Activated CD4-positive, alpha-beta memory T cell treated with anti-CD3 and anti-CD28 coated beads for 36 hours (primary cell): ENCODE results near the gene WDR33. TPM values are rescaled to one million over a fixed set of nuclear protein-coding genes. Genes with fewer than 3 reads are reported as not detected.
A peak's percentile ranks its signal among the peaks of the same experiment; 100 is the strongest.

ENCODE experiments used
- CTCF ChIA-PET: fragments of 350-600 bp; sonication (Branson Sonifier 250); formaldehyde crosslinking; loops from one replicate; lab custom pipeline; 2021; ENCODE audit warnings: antibody characterized with exemption, inconsistent platforms; lab: Charles Lee
- POLR2A ChIA-PET: fragments of 350-600 bp; sonication (Branson Sonifier 250); formaldehyde crosslinking; loops from one replicate; lab custom pipeline; 2021; ENCODE audit warnings: antibody characterized with exemption; lab: Charles Lee
- DNase-seq: peaks from one replicate; pipeline ENCODE4 v3.0.0-alpha.2; 2020
- H3K27ac Mint-ChIP-seq: one replicate; pipeline ENCODE4 v1.8.0; 2021; ENCODE audit warnings: mixed read lengths
- H3K27me3 Mint-ChIP-seq: one replicate; pipeline ENCODE4 v1.8.0; 2021; ENCODE audit warnings: mixed read lengths
- H3K36me3 Mint-ChIP-seq: one replicate; pipeline ENCODE4 v1.8.0; 2021; ENCODE audit warnings: mixed read lengths
- H3K4me1 Mint-ChIP-seq: one replicate; pipeline ENCODE4 v1.8.0; 2021; ENCODE audit warnings: low read depth, mixed read lengths
- H3K4me3 Mint-ChIP-seq: one replicate; pipeline ENCODE4 v1.8.0; 2021; ENCODE audit warnings: mild to moderate bottlenecking, mixed read lengths
- H3K9me3 Mint-ChIP-seq: one replicate; pipeline ENCODE4 v1.8.0; 2021; ENCODE audit warnings: mixed read lengths
- intact Hi-C: fragments of 100-400 bp; cut with micrococcal nuclease; formaldehyde crosslinking; loops from one replicate; pipeline ENCODE4 v1.15.1; 2023
- total RNA-seq, 2 experiments: library from RNA; stranded (reverse); gene quantifications; one replicate each; pipeline ENCODE4 v1.2.3, GENCODE V29; 2021

The WDR33 gene
- total RNA-seq, 2 experiments from 2014 or later = 62.9 to 64.7 TPM

DNA sequence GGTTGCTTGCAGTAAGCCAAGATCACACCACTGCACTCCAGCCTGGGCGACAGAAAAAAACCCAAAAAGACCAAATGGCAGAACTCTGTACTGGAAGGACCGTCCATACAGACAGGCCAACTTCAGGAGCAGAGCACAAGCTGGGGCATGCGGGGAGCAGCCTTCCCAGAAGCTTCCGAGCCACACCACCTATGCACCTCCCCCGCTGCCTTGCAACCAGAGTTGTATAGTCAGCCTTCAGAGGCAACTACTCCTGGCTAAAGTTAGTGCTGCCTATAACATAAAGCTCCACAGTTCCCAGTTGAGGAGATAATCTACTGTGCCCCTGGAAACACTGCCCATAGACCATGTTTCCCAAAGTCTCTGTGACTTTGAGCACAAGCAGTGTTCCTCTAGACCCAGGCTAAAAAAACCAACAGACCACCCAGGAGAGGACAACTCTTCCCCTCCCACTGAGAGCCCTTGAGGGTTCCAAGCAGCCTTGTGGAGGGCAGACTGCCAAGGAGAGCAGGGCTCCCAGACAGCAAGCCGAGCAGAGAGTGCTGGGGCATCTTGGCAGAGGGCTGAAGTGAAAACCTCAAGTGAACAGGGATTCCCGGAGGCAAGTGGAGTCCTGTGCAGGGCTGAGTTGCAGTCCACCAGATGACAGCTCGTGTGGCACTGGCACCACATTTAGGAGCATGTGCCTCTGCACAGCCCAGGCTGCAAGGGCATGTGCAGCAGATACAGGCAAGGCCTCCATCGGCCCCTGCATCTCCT, 102.9 kb downstream of the WDR33 start:
- H3K27ac Mint-ChIP-seq = no peak overlapping the region
- H3K36me3 Mint-ChIP-seq = peaks cover 30% of the 10 kb centered on the region
- H3K27me3 Mint-ChIP-seq = no peaks in the 10 kb centered on the region
- H3K4me1 Mint-ChIP-seq = peaks cover 21% of the 10 kb centered on the region
- CTCF ChIA-PET = no interaction called here
- no peaks in the 10 kb centered on the region for H3K9me3 Mint-ChIP-seq
- intact Hi-C loops = no loop called here
- POLR2A ChIA-PET = interaction anchor here (1.2 kb wide), 2 partner anchors 17 to 149 kb away, joined by 3 read pairs; no protein-coding TSS in a partner anchor
- DNase-seq = no peak
- no peak overlapping the region for H3K4me3 Mint-ChIP-seq

DNA sequence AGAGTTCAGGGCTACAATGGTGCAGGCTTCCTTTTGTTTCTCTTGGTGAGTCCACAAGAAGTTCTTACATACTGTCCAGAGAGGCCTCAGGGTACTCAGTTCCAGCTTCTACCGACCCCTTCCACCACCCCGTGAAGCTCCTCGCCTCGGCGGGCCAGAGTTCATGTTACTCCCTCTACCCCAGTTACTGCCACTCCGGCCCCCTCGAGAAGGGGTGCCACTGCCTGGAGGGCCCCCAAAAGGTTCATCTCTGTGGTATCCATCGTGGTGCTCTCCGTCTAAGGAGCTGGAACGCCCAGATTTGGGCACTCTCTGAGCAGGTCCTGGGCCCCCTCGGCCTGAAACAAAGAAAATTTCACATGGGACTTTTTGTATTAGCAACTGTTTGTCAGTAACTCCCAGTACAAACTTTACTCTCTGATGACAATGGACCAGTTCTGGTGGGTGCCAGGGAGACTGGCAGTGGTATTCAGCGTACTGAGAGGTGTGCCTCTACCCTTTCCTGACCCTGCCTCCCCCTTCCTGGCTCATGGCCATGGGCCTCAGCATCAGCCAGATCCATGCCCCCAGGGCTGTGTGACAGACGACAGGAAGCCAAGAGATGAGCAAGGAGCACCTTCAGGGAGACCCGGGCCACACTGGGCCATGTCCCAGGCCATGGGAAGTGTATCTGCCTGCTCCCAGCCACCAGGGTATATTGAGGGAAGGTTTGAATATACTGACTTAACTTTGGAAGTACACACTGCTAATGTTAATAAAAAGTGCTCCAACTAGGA, 104.6 kb downstream of the WDR33 start:
- no peak overlapping the region for H3K4me3 Mint-ChIP-seq
- H3K27ac Mint-ChIP-seq = peak overlapping the region; percentile 58
- ChIA-PET POLR2A (interaction anchor here (0.7 kb wide), 1 partner anchor 101 kb away, joined by 3 read pairs; no protein-coding TSS in a partner anchor), CTCF (no interaction called here)
- DNase-seq = no peak
- H3K4me1 Mint-ChIP-seq = peaks cover 30% of the 10 kb centered on the region
- intact Hi-C loops = no loop called here
- H3K27me3 Mint-ChIP-seq = no peaks in the 10 kb centered on the region
- H3K36me3 Mint-ChIP-seq = peaks cover 37% of the 10 kb centered on the region
- H3K9me3 Mint-ChIP-seq = no peaks in the 10 kb centered on the region

DNA sequence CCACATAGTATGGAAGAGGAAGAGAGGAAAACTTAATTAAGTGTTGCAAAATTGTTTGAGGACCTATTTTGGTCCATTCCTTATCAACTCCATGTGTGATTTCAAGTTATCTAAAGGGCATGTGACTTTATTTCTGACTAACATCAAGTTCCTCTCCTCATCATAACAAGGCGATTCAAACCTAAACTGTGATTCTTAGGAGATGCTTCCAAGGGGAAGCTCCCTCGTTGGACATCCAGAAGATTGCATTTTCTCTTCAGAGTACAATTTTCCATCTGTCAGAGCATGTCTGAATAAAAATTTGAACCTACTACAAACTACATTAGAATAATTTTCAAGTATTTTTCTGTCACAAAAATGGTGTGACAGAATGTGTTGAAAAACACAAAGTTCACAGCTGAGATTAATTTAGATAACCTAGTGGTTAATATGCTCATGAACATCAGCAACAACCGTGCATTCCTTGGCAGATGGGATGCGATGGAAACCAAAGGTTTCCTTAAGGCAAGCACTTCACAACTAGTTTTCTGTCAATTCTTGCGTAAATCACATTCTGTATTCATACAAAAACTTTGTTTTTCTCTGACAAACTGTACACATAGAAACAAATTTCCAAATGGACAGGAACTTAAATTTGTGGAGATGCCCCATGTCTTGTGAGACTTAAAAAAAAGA, 105.4 kb downstream of the WDR33 start:
- CTCF ChIA-PET = interaction anchor here (1.1 kb wide), 2 partner anchors 9 to 56 kb away, joined by 3 read pairs; no protein-coding TSS in a partner anchor
- no peak for DNase-seq
- Mint-ChIP-seq H3K4me3 (no peak overlapping the region), H3K27ac (peak overlapping the region; percentile 54), H3K9me3 (no peaks in the 10 kb centered on the region), H3K36me3 (peaks cover 37% of the 10 kb centered on the region), H3K4me1 (peaks cover 32% of the 10 kb centered on the region), H3K27me3 (no peaks in the 10 kb centered on the region)
- POLR2A ChIA-PET = interaction anchor here (0.7 kb wide), 1 partner anchor 102 kb away, joined by 3 read pairs; no protein-coding TSS in a partner anchor
- intact Hi-C loops = no loop called here

DNA sequence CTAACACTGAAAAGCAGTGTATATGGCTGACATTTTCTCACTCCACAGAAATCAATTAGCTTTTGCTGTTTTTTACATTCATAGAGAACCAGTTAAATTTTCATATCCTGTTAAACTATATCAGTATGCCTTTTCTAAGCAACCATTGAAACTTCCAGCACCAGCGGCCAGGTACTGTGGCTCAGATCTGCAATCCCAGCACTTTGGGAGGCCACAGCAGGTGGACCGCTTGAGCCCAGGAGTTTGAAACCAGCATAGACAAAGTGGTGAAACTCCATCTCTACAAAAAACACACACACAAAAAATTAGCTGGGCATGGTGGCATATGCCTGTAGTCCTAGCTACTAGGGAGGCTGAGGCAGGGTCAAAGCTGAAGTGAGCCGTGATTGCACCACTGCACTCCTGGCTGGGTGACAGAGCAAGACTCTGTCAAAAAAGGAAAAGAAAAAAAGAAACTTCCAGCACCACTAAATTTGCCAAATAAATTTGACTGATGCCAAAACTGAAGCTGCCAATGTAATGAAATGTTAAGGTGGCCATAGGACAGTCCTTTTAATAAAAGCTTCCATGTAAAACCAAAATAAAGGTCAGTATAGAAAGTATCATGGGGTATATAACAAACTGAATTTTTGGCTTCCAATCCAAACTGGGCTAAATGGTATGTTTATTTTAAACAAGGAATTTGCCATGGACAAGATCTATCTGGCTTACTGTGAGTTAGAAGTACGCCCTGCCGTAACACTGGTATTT, 106.2 kb downstream of the WDR33 start:
- no peak for DNase-seq
- POLR2A ChIA-PET = interaction anchor here (0.6 to 0.9 kb wide), 2 partner anchors 178 to 320 kb away, joined by 3 to 4 read pairs; partner anchors contain the start of gene IWS1
- peak overlapping the region; percentile 54 for H3K27ac Mint-ChIP-seq

DNA sequence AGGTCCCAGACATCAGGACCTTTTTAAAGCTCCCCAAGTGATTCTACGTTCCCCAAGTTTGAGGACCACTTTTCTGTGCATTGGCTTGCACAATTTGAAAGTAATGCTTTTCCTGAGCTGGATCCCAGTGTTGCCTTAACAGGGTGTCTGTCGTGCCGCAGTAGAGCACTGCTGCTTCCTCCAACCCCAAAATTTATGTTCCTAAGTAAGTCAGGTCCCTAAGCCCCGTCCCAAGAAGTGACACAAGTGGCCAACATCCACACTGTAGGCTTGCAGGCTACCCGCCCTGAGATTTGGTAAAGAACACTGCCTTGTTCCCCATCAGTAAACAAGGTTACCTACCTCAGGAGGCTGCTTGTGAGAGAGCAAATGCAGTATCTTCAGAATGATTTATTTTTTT, 107.7 kb downstream of the WDR33 start:
- H3K4me1 Mint-ChIP-seq = peaks cover 37% of the 10 kb centered on the region
- POLR2A ChIA-PET = interaction anchor here (1.1 to 2.0 kb wide), 2 partner anchors 105 to 150 kb away, joined by 6 read pairs; no protein-coding TSS in a partner anchor
- CTCF ChIA-PET = no interaction called here
- peaks cover 27% of the 10 kb centered on the region for H3K36me3 Mint-ChIP-seq
- no peak overlapping the region for H3K4me3 Mint-ChIP-seq
- no peak for DNase-seq
- H3K9me3 Mint-ChIP-seq = no peaks in the 10 kb centered on the region
- intact Hi-C loops = loop anchor here (5.0 kb wide), 5 partner anchors 34 to 324 kb away; partner anchors contain the start of genes MAP3K2, POLR2D and SAP130
- H3K27ac Mint-ChIP-seq = no peak overlapping the region
- no peaks in the 10 kb centered on the region for H3K27me3 Mint-ChIP-seq

More for the DNA sequence above, 106.2 kb downstream of the WDR33 start:
- peaks cover 37% of the 10 kb centered on the region for H3K36me3 Mint-ChIP-seq
- no peaks in the 10 kb centered on the region for H3K9me3 Mint-ChIP-seq
- no peaks in the 10 kb centered on the region for H3K27me3 Mint-ChIP-seq
- CTCF ChIA-PET = interaction anchor here (1.1 kb wide), 2 partner anchors 9 to 55 kb away, joined by 3 read pairs; no protein-coding TSS in a partner anchor
- H3K4me3 Mint-ChIP-seq = no peak overlapping the region
- intact Hi-C loops = loop anchor here (5.0 kb wide), 5 partner anchors 32 to 322 kb away; partner anchors contain the start of genes MAP3K2, POLR2D and SAP130
- peaks cover 37% of the 10 kb centered on the region for H3K4me1 Mint-ChIP-seq

DNA sequence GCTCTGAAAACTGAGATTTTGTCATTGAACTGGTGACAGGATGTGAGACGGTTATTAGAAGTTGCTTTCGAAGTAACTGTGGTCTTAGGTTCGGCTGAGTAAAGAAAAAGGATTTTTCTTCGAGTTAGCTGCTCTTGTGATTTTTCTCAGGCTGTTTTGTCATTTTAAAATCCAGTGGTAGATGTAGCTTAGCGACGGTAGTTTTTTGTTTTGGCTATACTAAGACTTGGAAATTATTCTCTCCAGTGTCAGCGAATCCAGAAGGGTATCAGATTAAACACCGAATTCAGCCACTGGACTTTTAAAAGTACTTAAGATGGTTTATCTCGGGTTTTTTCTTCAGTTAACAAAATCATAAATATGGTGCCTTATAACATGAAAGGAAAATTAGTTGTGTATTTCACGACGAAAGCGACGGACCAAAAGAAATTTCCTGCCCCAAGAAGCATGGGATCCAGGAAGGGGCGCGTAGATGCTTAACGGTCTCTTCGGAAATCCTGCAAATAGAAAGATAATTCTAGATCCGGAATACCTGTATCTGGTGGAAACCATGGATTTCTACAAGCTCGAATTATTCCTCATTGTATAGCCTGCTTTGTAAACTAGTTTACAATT, 108.5 kb downstream of the WDR33 start:
- POLR2A ChIA-PET = interaction anchor here (0.5 to 2.0 kb wide), 8 partner anchors 8 to 156 kb away, joined by 3 to 8 read pairs (median 6); partner anchors contain the start of gene WDR33

DNA sequence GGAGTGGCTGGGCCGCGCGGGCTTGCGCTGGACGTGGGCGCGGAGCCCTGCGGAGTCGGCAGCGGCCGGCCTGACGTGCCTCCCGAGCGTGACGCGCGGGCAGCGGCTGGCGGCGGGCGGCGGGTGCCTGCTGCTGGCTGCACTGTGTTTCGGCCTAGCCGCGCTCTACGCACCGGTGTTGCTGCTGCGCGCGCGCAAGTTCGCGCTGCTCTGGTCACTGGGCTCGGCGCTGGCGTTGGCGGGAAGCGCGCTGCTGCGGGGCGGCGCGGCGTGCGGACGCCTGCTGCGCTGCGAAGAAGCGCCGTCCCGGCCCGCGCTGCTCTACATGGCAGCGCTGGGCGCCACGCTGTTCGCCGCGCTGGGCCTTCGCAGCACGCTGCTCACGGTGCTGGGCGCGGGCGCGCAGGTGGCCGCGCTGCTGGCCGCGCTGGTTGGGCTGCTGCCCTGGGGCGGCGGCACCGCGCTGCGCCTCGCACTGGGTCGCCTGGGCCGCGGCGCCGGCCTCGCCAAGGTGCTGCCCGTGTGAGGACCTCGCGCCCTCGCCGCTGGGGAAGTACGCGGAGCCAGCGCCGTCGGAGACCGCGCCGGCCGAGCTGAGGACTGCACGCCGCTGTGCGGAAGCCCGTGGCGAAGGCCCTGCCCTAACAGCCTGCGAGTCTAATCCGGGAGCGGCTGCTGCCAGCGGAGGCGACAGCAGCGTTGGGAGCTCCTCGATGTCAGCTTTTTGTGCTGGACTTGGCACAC, 109.1 kb downstream of the WDR33 start:
- no peaks in the 10 kb centered on the region for H3K9me3 Mint-ChIP-seq
- POLR2A ChIA-PET = interaction anchor here (0.5 to 2.0 kb wide), 11 partner anchors 9 to 389 kb away, joined by 3 to 8 read pairs (median 4); partner anchors contain the start of genes IWS1, UGGT1 and WDR33
- DNase-seq = peak; percentile 88
- H3K4me1 Mint-ChIP-seq = peaks cover 37% of the 10 kb centered on the region
- peak overlapping the region; percentile 95 for H3K27ac Mint-ChIP-seq
- intact Hi-C loops = loop anchor here (1.0 to 5.0 kb wide), 8 partner anchors 35 to 389 kb away; partner anchors contain the start of genes IWS1, MAP3K2, POLR2D and SAP130
- CTCF ChIA-PET = interaction anchor here (1.0 to 1.6 kb wide), 3 partner anchors 9 to 109 kb away, joined by 3 to 5 read pairs (median 3); partner anchors contain the start of gene WDR33
- H3K27me3 Mint-ChIP-seq = no peaks in the 10 kb centered on the region
- H3K36me3 Mint-ChIP-seq = peaks cover 21% of the 10 kb centered on the region
- H3K4me3 Mint-ChIP-seq = peak overlapping the region; percentile 92

More for the DNA sequence above, 108.5 kb downstream of the WDR33 start:
- intact Hi-C loops = loop anchor here (5.0 kb wide), 5 partner anchors 35 to 325 kb away; partner anchors contain the start of genes MAP3K2, POLR2D and SAP130
- CTCF ChIA-PET = interaction anchor here (0.8 to 1.0 kb wide), 2 partner anchors 53 to 66 kb away, joined by 3 read pairs; no protein-coding TSS in a partner anchor
- Mint-ChIP-seq H3K9me3 (no peaks in the 10 kb centered on the region), H3K4me3 (peak overlapping the region; percentile 83), H3K36me3 (peaks cover 24% of the 10 kb centered on the region), H3K4me1 (peaks cover 37% of the 10 kb centered on the region), H3K27ac (peak overlapping the region; percentile 90), H3K27me3 (no peaks in the 10 kb centered on the region)
- DNase-seq = no peak

DNA sequence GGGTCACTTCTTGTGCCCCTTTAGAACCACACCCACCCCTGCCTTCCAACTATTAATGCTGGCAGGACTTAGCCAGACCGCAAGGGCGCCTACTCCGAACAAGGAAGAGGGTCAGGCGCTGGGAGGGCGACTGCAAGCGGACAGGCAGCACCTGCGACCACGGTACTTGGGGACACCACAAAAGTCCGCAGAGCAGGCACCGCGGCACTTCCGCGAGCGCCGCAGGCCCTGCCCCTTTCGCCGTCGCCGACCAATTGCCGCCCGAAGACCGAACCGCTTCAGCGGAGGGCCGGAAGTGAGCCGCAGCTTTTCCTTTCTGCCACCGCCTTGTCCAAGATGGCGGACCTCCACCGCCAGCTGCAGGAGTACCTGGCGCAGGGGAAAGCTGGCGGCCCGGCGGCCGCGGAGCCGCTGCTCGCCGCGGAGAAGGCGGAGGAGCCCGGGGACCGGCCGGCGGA, 109.7 kb downstream of the WDR33 start, which contains the start of gene SFT2D3:
Gene SFT2D3, plus strand, starts transcription at position 305 of the 458 bp plus-strand sequence. Its CDS starts 32 bp downstream, at position 337.
- Mint-ChIP-seq H3K36me3 (peaks cover 20% of the 10 kb centered on the region), H3K27ac (peak within 1 kb of the TSS; percentile 95), H3K9me3 (no peaks in the 10 kb centered on the region), H3K27me3 (no peaks in the 10 kb centered on the region), H3K4me1 (peaks cover 37% of the 10 kb centered on the region), H3K4me3 (peak within 1 kb of the TSS; percentile 92)
- intact Hi-C loops = loop anchor here (1.0 to 5.0 kb wide), 8 partner anchors 36 to 390 kb away; partner anchors contain the start of genes IWS1, MAP3K2, POLR2D and SAP130
- ChIA-PET POLR2A (interaction anchor here (0.9 to 1.9 kb wide), 6 partner anchors 9 to 390 kb away, joined by 3 to 8 read pairs (median 4); partner anchors contain the start of genes IWS1, UGGT1 and WDR33), CTCF (interaction anchor here (1.0 to 1.6 kb wide), 2 partner anchors 10 to 110 kb away, joined by 3 to 5 read pairs; partner anchors contain the start of gene WDR33)
- DNase-seq = peak; percentile 95

DNA sequence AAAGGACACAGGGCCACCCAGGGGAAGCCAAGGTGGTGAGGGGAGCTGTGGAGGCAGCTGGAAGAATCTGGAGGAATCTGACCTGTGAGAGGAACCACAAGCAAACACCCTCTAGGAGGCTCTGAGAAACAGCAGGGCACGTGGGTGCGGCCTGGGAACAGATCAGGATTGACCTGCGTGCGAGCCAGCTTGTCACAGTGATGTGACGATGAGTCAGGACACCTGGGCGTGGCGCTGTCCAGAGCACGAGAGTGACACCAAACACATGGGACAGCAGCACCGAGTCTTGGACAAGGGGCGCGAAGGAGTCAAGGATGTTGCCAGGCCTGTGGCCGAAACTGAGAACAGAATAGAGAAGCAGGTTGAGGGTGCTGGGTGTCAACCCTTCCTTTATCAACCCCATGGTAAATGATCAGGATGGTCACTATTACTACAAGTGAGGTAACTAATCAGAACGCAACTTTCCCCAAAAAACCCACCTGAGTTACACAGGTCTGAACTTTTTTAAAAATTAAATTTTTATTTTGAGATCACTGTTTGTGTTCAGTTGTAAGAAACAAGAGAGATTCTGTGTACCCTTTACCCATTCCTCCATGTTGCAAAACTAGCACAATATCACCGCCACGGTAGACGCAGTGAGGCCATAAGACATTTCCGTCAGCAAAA, 110.3 kb downstream of the WDR33 start:
- Mint-ChIP-seq H3K27me3 (no peaks in the 10 kb centered on the region), H3K4me1 (peaks cover 37% of the 10 kb centered on the region), H3K9me3 (no peaks in the 10 kb centered on the region), H3K36me3 (peaks cover 19% of the 10 kb centered on the region), H3K27ac (peak overlapping the region; percentile 95), H3K4me3 (peak overlapping the region; percentile 92)
- POLR2A ChIA-PET = interaction anchor here (0.9 to 1.9 kb wide), 6 partner anchors 10 to 390 kb away, joined by 3 to 8 read pairs (median 4); partner anchors contain the start of genes IWS1, UGGT1 and WDR33
- CTCF ChIA-PET = interaction anchor here (1.0 to 1.6 kb wide), 2 partner anchors 10 to 110 kb away, joined by 3 to 5 read pairs; partner anchors contain the start of gene WDR33
- peak; percentile 44 for DNase-seq
- intact Hi-C loops = loop anchor here (1.0 to 5.0 kb wide), 8 partner anchors 37 to 391 kb away; partner anchors contain the start of genes IWS1, MAP3K2, POLR2D and SAP130
